Ascending aorta (tissue), 2 donors: ENCODE measurements around the gene GRM7. TPM values are rescaled to one million over a fixed set of nuclear protein-coding genes. Genes with fewer than 3 reads are reported as not detected.

Experiments
- DNase-seq, 2 donors: peaks; one replicate each; pipeline ENCODE4 v3.0.0-alpha.2; 2019; ENCODE audit warnings: low spot score in 2 of 2
- H3K27ac ChIP-seq, 2 donors: fragments of 200-600 bp; sonication (generic); one replicate each; pipeline ENCODE4 v1.5.1; 2016 to 2017; ENCODE audit warnings: mild to moderate bottlenecking in 1 of 2
- H3K27me3 ChIP-seq: fragments of 200-600 bp; sonication (generic); one replicate; pipeline ENCODE4 v1.5.1; 2017
- H3K36me3 ChIP-seq, 2 donors: fragments of 200-600 bp; sonication (generic); one replicate each; pipeline ENCODE4 v1.5.1; 2016
- H3K4me1 ChIP-seq, 2 donors: fragments of 200-600 bp; sonication (generic); one replicate each; pipeline ENCODE4 v1.5.1; 2016 to 2017; ENCODE audit warnings: mild to moderate bottlenecking in 1 of 2
- H3K4me3 ChIP-seq, 2 donors: fragments of 200-600 bp; sonication (generic); one replicate each; pipeline ENCODE4 v1.5.1; 2016 to 2017; ENCODE audit warnings: mild to moderate bottlenecking in 1 of 2
- H3K9me3 ChIP-seq, 2 donors: fragments of 200-600 bp; sonication (generic); one replicate each; pipeline ENCODE4 v1.5.1; 2016
- intact Hi-C: fragments of 100-400 bp; cut with DNase I; formaldehyde crosslinking; loops from one replicate; pipeline ENCODE4 v1.15.1; 2023
- total RNA-seq: library from RNA; depleted of rRNA; stranded (reverse); fragments of >200 nt; gene quantifications from one replicate; pipeline ENCODE4 v1.1.0, GENCODE V29; 2016
- TF ChIP-seq, protein P1 (sequence below), 3 experiments: fragments of 200-600 bp in 2 of 3; fragments of 450-650 bp in 1 of 3; sonication (generic) in 2 of 3; IDR thresholded peaks; one replicate each; pipeline ENCODE4 v1.5.1; 2016 to 2019; ENCODE audit warnings: antibody characterized with exemption in 3 of 3, mild to moderate bottlenecking in 1 of 3, moderate library complexity in 1 of 3

GRM7 gene
- total RNA-seq, 1 donor from 2014 or later, result 4.8 TPM

DNA sequence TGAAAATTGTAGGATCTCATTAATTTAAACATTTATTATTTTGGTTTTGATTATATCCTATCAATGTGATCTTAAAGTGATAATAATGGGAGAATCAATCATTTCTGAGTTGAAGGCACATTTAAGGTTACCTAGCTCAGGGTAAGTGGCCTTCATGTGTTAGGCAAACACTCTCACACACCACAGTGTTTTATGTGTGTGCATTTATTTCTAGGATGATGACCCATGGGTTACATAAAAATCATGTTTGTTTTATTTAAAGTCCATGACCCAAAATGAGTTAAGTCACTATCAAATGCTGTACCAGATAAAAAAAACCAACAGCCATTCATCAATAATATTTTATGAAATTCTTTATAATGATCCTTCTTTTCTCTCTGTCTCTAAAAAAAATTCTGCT is 520.8 kb downstream of the GRM7 start:
- H3K27ac ChIP-seq, result no peak overlapping the region
- intact Hi-C loops, result no loop called here
- H3K36me3 ChIP-seq, result no peaks in the 10 kb centered on the region

DNA sequence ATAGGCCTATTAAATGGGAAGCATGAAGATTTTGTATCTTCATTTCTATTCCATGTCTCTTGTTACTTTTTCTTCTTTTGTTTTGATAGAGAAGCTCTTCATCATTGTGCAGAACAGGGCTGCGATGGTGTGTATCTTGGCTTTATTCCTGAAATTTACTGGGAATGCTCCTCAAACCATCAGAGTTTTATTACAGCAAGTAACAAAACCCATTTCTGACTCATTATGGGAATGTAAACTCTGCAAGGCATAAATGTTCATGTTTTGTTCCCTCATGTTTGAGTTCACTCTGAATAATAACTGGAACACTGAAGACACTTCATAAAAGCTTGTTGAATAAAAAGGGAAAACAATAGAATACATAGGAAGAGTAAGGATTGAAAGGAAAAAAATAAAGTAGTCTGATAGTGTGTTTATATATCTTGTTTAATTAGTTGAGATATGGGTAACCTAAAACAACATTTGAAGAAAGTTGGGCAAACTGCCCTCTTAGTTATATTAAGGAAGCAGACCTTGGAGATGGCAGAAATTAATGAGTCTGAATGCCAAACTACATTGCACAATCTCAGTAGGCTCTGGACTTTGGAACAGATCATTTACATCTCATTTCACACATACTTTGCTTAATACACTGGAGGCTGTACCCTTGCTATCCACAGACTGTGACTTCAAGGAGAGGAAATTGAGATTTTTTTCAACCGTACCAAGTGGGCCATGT is 521.5 kb downstream of the GRM7 start:
- no peak overlapping the region for H3K27ac ChIP-seq
- no peaks in the 10 kb centered on the region for H3K9me3 ChIP-seq
- H3K4me1 ChIP-seq, result peaks cover 0 to 5% of the 10 kb centered on the region in 2 donors
- no peak overlapping the region for H3K4me3 ChIP-seq
- H3K27me3 ChIP-seq, result no peaks in the 10 kb centered on the region
- DNase-seq, result no peak
- intact Hi-C loops, result no loop called here
- no peaks in the 10 kb centered on the region for H3K36me3 ChIP-seq
- TF ChIP-seq, protein P1, sequence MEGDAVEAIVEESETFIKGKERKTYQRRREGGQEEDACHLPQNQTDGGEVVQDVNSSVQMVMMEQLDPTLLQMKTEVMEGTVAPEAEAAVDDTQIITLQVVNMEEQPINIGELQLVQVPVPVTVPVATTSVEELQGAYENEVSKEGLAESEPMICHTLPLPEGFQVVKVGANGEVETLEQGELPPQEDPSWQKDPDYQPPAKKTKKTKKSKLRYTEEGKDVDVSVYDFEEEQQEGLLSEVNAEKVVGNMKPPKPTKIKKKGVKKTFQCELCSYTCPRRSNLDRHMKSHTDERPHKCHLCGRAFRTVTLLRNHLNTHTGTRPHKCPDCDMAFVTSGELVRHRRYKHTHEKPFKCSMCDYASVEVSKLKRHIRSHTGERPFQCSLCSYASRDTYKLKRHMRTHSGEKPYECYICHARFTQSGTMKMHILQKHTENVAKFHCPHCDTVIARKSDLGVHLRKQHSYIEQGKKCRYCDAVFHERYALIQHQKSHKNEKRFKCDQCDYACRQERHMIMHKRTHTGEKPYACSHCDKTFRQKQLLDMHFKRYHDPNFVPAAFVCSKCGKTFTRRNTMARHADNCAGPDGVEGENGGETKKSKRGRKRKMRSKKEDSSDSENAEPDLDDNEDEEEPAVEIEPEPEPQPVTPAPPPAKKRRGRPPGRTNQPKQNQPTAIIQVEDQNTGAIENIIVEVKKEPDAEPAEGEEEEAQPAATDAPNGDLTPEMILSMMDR (IDR thresholded peaks at IDR 0.05), result no peak

More for the DNA sequence above, 520.8 kb downstream of the GRM7 start:
- no peak overlapping the region for H3K4me3 ChIP-seq
- no peaks in the 10 kb centered on the region for H3K9me3 ChIP-seq
- no peaks in the 10 kb centered on the region for H3K27me3 ChIP-seq
- TF ChIP-seq, protein P1 (IDR thresholded peaks at IDR 0.05), result no peak
- H3K4me1 ChIP-seq, result peaks cover 0 to 5% of the 10 kb centered on the region in 2 donors
- DNase-seq, result no peak

DNA sequence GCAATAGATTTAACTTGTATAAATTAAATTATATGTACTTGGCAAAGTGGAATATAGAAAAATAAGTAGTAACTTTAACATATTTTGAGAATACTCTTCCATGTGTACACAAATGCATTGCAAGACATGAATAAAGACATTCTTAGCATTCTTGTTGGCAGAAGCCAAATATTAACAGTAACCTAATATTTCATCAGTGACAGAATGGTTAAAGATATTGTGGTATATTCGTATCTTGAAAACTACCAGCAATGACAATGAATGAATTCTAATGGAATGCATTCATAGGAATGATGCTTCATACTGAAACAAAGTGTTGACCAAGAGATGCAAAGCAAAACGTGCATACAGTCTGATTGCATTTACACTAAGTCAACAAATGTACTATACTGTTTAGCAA is 524.7 kb downstream of the GRM7 start:
- DNase-seq, result no peak
- intact Hi-C loops, result no loop called here
- no peaks in the 10 kb centered on the region for H3K9me3 ChIP-seq
- H3K36me3 ChIP-seq, result no peaks in the 10 kb centered on the region
- H3K4me3 ChIP-seq, result no peak overlapping the region
- peaks cover 0 to 5% of the 10 kb centered on the region in 2 donors for H3K4me1 ChIP-seq
- H3K27ac ChIP-seq, result no peak overlapping the region
- TF ChIP-seq, protein P1 (IDR thresholded peaks at IDR 0.05), result no peak
- H3K27me3 ChIP-seq, result no peaks in the 10 kb centered on the region

DNA sequence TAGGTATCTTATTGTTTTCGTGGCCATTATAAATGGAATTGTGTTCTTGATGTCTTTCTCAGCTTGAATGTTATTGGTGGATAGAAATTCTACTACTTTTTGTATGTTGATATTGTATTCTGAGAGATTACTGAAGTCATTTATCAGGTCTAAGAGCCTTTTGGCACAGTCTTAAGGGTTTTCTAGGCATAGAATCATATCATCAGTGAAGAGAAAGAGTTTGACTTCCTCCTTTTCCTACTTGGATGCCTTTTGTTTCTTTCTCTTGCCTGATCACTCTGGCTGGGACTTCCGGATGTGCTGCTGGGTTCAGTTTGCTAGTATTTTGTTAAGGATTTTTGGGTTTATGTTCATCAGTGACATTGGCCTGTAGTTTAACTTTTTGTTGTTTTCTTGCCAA is 527.1 kb downstream of the GRM7 start:
- H3K4me1 ChIP-seq, result peaks cover 0 to under 1% of the 10 kb centered on the region in 2 donors
- intact Hi-C loops, result no loop called here
- H3K27me3 ChIP-seq, result no peaks in the 10 kb centered on the region
- H3K36me3 ChIP-seq, result no peaks in the 10 kb centered on the region
- no peak overlapping the region for H3K27ac ChIP-seq
- no peak for DNase-seq
- TF ChIP-seq, protein P1 (IDR thresholded peaks at IDR 0.05), result no peak
- H3K4me3 ChIP-seq, result no peak overlapping the region
- no peaks in the 10 kb centered on the region for H3K9me3 ChIP-seq

DNA sequence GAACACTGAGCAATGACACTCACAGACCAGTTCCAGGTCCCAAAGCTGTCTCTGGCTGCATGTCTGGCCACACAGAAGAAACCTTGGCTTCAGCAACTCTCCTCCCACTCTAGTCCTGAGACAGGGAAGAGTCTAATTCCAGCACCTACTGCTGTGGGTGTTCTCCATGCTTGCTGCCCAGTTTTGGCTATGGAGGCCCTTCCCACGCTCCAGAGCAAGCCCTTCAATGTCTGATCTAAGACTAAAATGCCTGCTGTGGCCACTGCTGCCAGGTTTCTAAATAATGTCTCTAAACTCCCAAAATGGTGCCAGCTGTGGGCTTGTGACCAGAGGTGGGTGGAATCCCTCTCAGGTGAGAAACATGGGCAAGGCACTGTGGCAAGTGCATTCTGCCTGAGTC is 531.3 kb downstream of the GRM7 start:
- no peak overlapping the region for H3K27ac ChIP-seq
- H3K4me1 ChIP-seq, result no peaks in the 10 kb centered on the region
- H3K4me3 ChIP-seq, result no peak overlapping the region
- H3K36me3 ChIP-seq, result no peaks in the 10 kb centered on the region
- intact Hi-C loops, result no loop called here
- H3K27me3 ChIP-seq, result no peaks in the 10 kb centered on the region
- H3K9me3 ChIP-seq, result no peaks in the 10 kb centered on the region
- DNase-seq, result no peak
- TF ChIP-seq, protein P1 (IDR thresholded peaks at IDR 0.05), result no peak
